GM18511 (cell line): ENCODE results near the gene RCAN1.

ENCODE experiments used
- ATAC-seq: cut with Tn5 transposase; IDR thresholded peaks from one replicate; pipeline ENCODE4 v1.9.1; 2021; ENCODE audit warnings: mild to moderate bottlenecking, moderate library complexity; ENCODE audit not compliant: unreplicated experiment

The RCAN1 gene

GRCh38 chr21:34614628-34615486 is at the start of gene RCAN1:
TSS of gene RCAN1 (minus strand) at chr21:34615113. CDS start at chr21:34615011, 102 bp downstream.
- peak; percentile 97 for ATAC-seq

GRCh38 chr21:34661848-34662247 is 46.9 kb upstream of the RCAN1 start:
- no peak for ATAC-seq

- ATAC-seq, result no peak
Observed at GRCh38 chr21:34653522-34653921, 38.6 kb upstream of the RCAN1 start.

GRCh38 chr21:34651642-34652041 is 36.7 kb upstream of the RCAN1 start:
- no peak for ATAC-seq

GRCh38 chr21:34650861-34651431 is 36.0 kb upstream of the RCAN1 start:
- ATAC-seq, result no peak

GRCh38 chr21:34649400-34649799 is 34.5 kb upstream of the RCAN1 start:
- ATAC-seq, result no peak

- ATAC-seq, result no peak
Observed at GRCh38 chr21:34648739-34649297, 33.9 kb upstream of the RCAN1 start.

GRCh38 chr21:34647555-34647954 is 32.6 kb upstream of the RCAN1 start:
- ATAC-seq, result no peak

GRCh38 chr21:34644825-34645224 is 29.9 kb upstream of the RCAN1 start:
- no peak for ATAC-seq

- peak; percentile 64 for ATAC-seq
Observed at GRCh38 chr21:34642211-34643075, 27.5 kb upstream of the RCAN1 start.

- ATAC-seq, result no peak
Observed at GRCh38 chr21:34640858-34641257, 25.9 kb upstream of the RCAN1 start.

- ATAC-seq, result no peak
Observed at GRCh38 chr21:34639882-34640788, 25.2 kb upstream of the RCAN1 start.

- ATAC-seq, result no peak
Observed at GRCh38 chr21:34639250-34639649, 24.3 kb upstream of the RCAN1 start.

- no peak for ATAC-seq
Observed at GRCh38 chr21:34636961-34637360, 22.0 kb upstream of the RCAN1 start.

GRCh38 chr21:34635307-34635706 is 20.4 kb upstream of the RCAN1 start:
- no peak for ATAC-seq

- ATAC-seq, result no peak
Observed at GRCh38 chr21:34632498-34632897, 17.6 kb upstream of the RCAN1 start.

- ATAC-seq, result peak; percentile 54
Observed at GRCh38 chr21:34630536-34631143, 15.7 kb upstream of the RCAN1 start.

- no peak for ATAC-seq
Observed at GRCh38 chr21:34626131-34626530, 11.2 kb upstream of the RCAN1 start.

- ATAC-seq, result no peak
Observed at GRCh38 chr21:34625030-34625593, 10.2 kb upstream of the RCAN1 start.
